AG04449 (cell line): ENCODE data around the gene STK11IP.

Experiments used
- CTCF ChIA-PET: fragments of 350-600 bp; formaldehyde crosslinking; extraction: SDS; loops from one replicate; lab custom pipeline; 2021; ENCODE audit warnings: antibody characterized with exemption; lab: Yijun Ruan, JAX
- POLR2A ChIA-PET: fragments of 400-600, 350-600 bp; formaldehyde crosslinking; extraction: SDS; loops from one replicate; lab custom pipeline; 2020; ENCODE audit warnings: antibody characterized with exemption, inconsistent platforms; lab: Yijun Ruan, JAX
- DNase-seq: peaks from one replicate; pipeline ENCODE4 v3.0.0-alpha.2; 2010; ENCODE audit warnings: low read depth, low spot score
- H3K4me3 ChIP-seq: 2 replicates; pipeline ENCODE4 v1.5.1; 2011; ENCODE audit warnings: low read depth, mild to moderate bottlenecking, control low read depth, low read length
- TF ChIP-seq, protein P1 (sequence below): IDR thresholded peaks from one replicate; pipeline ENCODE4 v1.5.1; 2011; ENCODE audit warnings: mild to moderate bottlenecking, moderate library complexity, low read length, control low read depth, inconsistent platforms; ENCODE audit not compliant: insufficient read depth; ENCODE audit errors: missing control alignments

The STK11IP gene

GRCh38 chr2:219603771-219604170, 6.1 kb downstream of the STK11IP start:
- TF ChIP-seq, protein P1, sequence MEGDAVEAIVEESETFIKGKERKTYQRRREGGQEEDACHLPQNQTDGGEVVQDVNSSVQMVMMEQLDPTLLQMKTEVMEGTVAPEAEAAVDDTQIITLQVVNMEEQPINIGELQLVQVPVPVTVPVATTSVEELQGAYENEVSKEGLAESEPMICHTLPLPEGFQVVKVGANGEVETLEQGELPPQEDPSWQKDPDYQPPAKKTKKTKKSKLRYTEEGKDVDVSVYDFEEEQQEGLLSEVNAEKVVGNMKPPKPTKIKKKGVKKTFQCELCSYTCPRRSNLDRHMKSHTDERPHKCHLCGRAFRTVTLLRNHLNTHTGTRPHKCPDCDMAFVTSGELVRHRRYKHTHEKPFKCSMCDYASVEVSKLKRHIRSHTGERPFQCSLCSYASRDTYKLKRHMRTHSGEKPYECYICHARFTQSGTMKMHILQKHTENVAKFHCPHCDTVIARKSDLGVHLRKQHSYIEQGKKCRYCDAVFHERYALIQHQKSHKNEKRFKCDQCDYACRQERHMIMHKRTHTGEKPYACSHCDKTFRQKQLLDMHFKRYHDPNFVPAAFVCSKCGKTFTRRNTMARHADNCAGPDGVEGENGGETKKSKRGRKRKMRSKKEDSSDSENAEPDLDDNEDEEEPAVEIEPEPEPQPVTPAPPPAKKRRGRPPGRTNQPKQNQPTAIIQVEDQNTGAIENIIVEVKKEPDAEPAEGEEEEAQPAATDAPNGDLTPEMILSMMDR: no peak
- no peak overlapping the region for H3K4me3 ChIP-seq
- CTCF ChIA-PET: interaction anchor here (0.8 to 1.9 kb wide), 2 partner anchors 39 to 201 kb away, joined by 3 to 5 read pairs; no protein-coding TSS in a partner anchor
- DNase-seq: no peak
- POLR2A ChIA-PET: no interaction called here

DNA sequence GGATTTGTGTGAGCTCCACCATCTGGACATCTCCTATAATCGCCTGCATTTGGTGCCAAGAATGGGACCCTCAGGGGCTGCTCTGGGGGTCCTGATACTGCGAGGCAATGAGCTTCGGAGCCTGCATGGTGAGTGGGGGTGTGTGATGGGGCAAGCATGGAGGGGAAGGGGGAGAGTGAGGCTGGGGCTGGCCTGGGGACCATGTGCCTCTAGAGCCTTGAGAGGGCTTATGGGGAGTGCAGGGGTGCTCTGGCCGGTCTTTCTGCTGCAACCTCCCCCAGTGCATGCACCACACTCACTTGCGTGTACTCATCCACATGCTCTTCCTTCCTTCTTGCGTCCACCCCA, 7.9 kb downstream of the STK11IP start:
- no peak overlapping the region for H3K4me3 ChIP-seq
- TF ChIP-seq, protein P1: no peak
- no peak for DNase-seq
- ChIA-PET POLR2A (no interaction called here), CTCF (interaction anchor here (0.7 to 1.9 kb wide), 2 partner anchors 37 to 64 kb away, joined by 3 to 5 read pairs; no protein-coding TSS in a partner anchor)

GRCh38 chr2:219607931-219608330, 10.3 kb downstream of the STK11IP start:
- DNase-seq: no peak
- CTCF ChIA-PET: no interaction called here
- POLR2A ChIA-PET: no interaction called here
- H3K4me3 ChIP-seq: no peak overlapping the region
- TF ChIP-seq, protein P1: no peak

DNA sequence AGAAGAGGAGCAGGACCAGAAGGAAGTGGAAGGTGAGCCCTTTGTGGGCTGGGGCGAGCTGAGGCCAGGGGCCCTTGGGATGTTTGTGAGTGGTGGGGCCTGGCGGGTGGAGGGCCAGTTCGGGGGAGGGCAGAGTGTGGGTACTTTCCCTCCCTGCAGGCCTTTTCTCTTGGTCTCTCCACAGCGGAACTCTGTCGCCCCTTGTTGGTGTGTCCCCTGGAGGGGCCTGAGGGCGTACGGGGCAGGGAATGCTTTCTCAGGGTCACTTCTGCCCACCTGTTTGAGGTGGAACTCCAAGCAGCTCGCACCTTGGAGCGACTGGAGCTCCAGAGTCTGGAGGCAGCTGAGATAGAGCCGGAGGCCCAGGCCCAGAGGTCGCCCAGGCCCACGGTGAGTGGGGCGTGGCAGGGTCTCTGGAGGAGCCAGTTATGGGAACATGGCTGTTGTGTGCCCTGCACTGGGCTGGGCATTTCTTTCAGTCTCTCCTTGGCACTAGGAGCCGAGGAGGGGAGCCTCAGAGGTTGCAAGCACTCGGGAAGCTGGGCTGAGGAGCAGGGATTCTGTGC, 10.8 kb downstream of the STK11IP start:
- CTCF ChIA-PET: no interaction called here
- POLR2A ChIA-PET: no interaction called here
- TF ChIP-seq, protein P1: no peak
- no peak overlapping the region for H3K4me3 ChIP-seq
- no peak for DNase-seq

- no peak overlapping the region for H3K4me3 ChIP-seq
- ChIA-PET POLR2A (no interaction called here), CTCF (interaction anchor here (1.1 kb wide), 1 partner anchor 33 kb away, joined by 3 read pairs; no protein-coding TSS in a partner anchor)
- TF ChIP-seq, protein P1: no peak
- DNase-seq: no peak
These were observed 11.6 kb downstream of the STK11IP start for GRCh38 chr2:219609149-219609750.

DNA sequence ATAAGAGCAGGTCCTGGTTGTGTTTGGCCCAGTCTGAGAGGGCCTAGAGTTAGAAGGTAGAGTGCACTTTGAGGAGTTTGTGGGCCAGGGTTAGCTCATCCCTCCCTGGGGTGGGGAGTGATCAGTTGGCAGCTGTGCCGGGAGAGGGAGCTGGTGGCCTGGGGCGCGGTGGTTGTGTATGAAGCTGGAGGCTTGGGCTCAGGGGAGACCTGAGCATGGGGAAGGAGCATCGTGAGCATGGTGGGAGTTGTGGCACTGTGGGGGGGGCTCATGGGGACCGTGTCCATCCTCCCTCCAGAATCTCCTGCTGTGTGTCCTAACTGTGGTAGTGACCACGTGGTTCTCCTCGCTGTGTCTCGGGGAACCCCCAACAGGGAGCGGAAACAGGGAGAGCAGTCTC, 13.6 kb downstream of the STK11IP start:
- no peak overlapping the region for H3K4me3 ChIP-seq

More for the DNA sequence above, 13.6 kb downstream of the STK11IP start:
- no peak for DNase-seq
- TF ChIP-seq, protein P1: no peak
- ChIA-PET CTCF (no interaction called here), POLR2A (no interaction called here)
